Stimulated activated CD4-positive, alpha-beta T cell treated with anti-CD3 and anti-CD28 coated beads, Interleukin-2, amount 100 ng/mL, for 24 hours (primary cell): ENCODE results near the gene ERAS.
"Not testable (repeated sequence)": the region's sequence is repeated elsewhere in the genome, so short reads cannot be mapped to it uniquely, and the experiment has no call there.

Experiments used
- DNase-seq, 2 donors: peaks; one replicate each; pipeline ENCODE4 v3.0.0-alpha.2; 2020

Gene ERAS

GRCh38 chrX:48834383-48834709 is 8.0 kb downstream of the ERAS start:
- no peak for DNase-seq

GRCh38 chrX:48835524-48836329 is 9.4 kb downstream of the ERAS start, which contains the start of gene PCSK1N:
Gene PCSK1N (minus strand): TSS chrX:48835610. CDS start chrX:48835532, 78 bp downstream.
- DNase-seq: peak in 1 of 2 donors; percentile 21

GRCh38 chrX:48839686-48840085 is 13.4 kb downstream of the ERAS start:
- no peak for DNase-seq

- DNase-seq: no peak
Observed at GRCh38 chrX:48848847-48849246, 22.5 kb downstream of the ERAS start.

GRCh38 chrX:48852857-48853256 is 26.5 kb downstream of the ERAS start:
- no peak for DNase-seq

- not testable (repeated sequence) for DNase-seq
Observed at GRCh38 chrX:48853494-48853893, 27.2 kb downstream of the ERAS start.

GRCh38 chrX:48854121-48854804 is 27.9 kb downstream of the ERAS start:
- not testable (repeated sequence) for DNase-seq

GRCh38 chrX:48854898-48855297 is 28.6 kb downstream of the ERAS start:
- DNase-seq: no peak

- no peak for DNase-seq
Observed at GRCh38 chrX:48864210-48864609, 37.9 kb downstream of the ERAS start.

GRCh38 chrX:48872017-48872416 is 45.7 kb downstream of the ERAS start:
- DNase-seq: not testable (repeated sequence)

- not testable (repeated sequence) for DNase-seq
Observed at GRCh38 chrX:48876944-48877343, 50.6 kb downstream of the ERAS start.
